ENCODE measurements around the gene KATNIP. TPM values are rescaled to one million over a fixed set of nuclear protein-coding genes. Genes with fewer than 3 reads are reported as not detected.
A peak's percentile ranks its signal among the peaks of the same experiment; 100 is the strongest.

The KATNIP gene
- total and polyA plus RNA-seq, 8 donors: 18.1 to 29.2 (median 21.2) TPM

- Histone ChIP-seq H3K9me3 (no peaks in the 10 kb centered on the region), H3K27ac (no peak overlapping the region), H3K4me3 (no peak overlapping the region), H3K4me1 (no peaks in the 10 kb centered on the region), H3K36me3 (peaks cover 6 to 99% of the 10 kb centered on the region in 2 donors), H3K27me3 (no peaks in the 10 kb centered on the region)
- no peak for TF ChIP-seq CTCF (IDR thresholded peaks at IDR 0.05)
- no peak for DNase-seq
- ATAC-seq: no peak
- intact Hi-C loops (cut with DNase I): no loop called here
Observed at GRCh38 chr16:27506771-27507170, 43.2 kb upstream of the KATNIP start.

GRCh38 chr16:27508476-27508875 is 41.5 kb upstream of the KATNIP start:
- Histone ChIP-seq H3K4me3 (no peak overlapping the region), H3K27me3 (no peaks in the 10 kb centered on the region), H3K27ac (no peak overlapping the region), H3K9me3 (no peaks in the 10 kb centered on the region), H3K4me1 (no peaks in the 10 kb centered on the region), H3K36me3 (peaks cover 6 to 99% of the 10 kb centered on the region in 2 donors)
- no peak for ATAC-seq
- DNase-seq: no peak
- TF ChIP-seq CTCF (IDR thresholded peaks at IDR 0.05): no peak
- intact Hi-C loops (cut with DNase I): no loop called here

- Histone ChIP-seq H3K36me3 (peaks cover 6 to 96% of the 10 kb centered on the region in 2 donors), H3K27me3 (no peaks in the 10 kb centered on the region), H3K27ac (no peak overlapping the region), H3K9me3 (no peaks in the 10 kb centered on the region), H3K4me3 (no peak overlapping the region), H3K4me1 (no peaks in the 10 kb centered on the region)
- no peak for TF ChIP-seq CTCF (IDR thresholded peaks at IDR 0.05)
- DNase-seq (no peak), ATAC-seq (no peak)
- intact Hi-C loops (cut with DNase I): no loop called here
Observed at GRCh38 chr16:27511657-27512448, 38.1 kb upstream of the KATNIP start.

- Histone ChIP-seq H3K4me3 (no peak overlapping the region), H3K27me3 (no peaks in the 10 kb centered on the region), H3K27ac (no peak overlapping the region), H3K4me1 (no peaks in the 10 kb centered on the region), H3K36me3 (peaks cover 0 to 97% of the 10 kb centered on the region in 2 donors), H3K9me3 (no peaks in the 10 kb centered on the region)
- ATAC-seq (no peak), DNase-seq (no peak)
- intact Hi-C loops (cut with DNase I): no loop called here
- no peak for TF ChIP-seq CTCF (IDR thresholded peaks at IDR 0.05)
Observed at GRCh38 chr16:27514806-27515205, 35.1 kb upstream of the KATNIP start.

GRCh38 chr16:27515874-27516353 is 34.0 kb upstream of the KATNIP start:
- H3K9me3 ChIP-seq: no peaks in the 10 kb centered on the region
- DNase-seq: no peak
- H3K27me3 ChIP-seq: no peaks in the 10 kb centered on the region
- TF ChIP-seq CTCF (IDR thresholded peaks at IDR 0.05): peak; percentile 26 to 56
- H3K36me3 ChIP-seq: peaks cover 0 to 90% of the 10 kb centered on the region in 2 donors
- intact Hi-C loops (cut with DNase I): no loop called here
- H3K4me3 ChIP-seq: no peak overlapping the region
- ATAC-seq: peak; percentile 40
- no peak overlapping the region for H3K27ac ChIP-seq
- no peaks in the 10 kb centered on the region for H3K4me1 ChIP-seq
